IMR-90 (cell line): ENCODE measurements around the gene MRPS34.

ENCODE experiments used
- CEBPB ChIP-seq: IDR thresholded peaks from 2 replicates; pipeline ENCODE4 v1.6.1; 2012; ENCODE audit warnings: low read depth, low read length, improper control_type of control experiment
- CHD1 ChIP-seq: IDR thresholded peaks from 2 replicates; pipeline ENCODE4 v1.6.1; 2012; ENCODE audit warnings: low read depth, low read length, improper control_type of control experiment
- FOS ChIP-seq: fragments of 150-350 bp; IDR thresholded peaks from 2 replicates; pipeline ENCODE4 v1.6.1; 2016; ENCODE audit warnings: low read depth, low read length
- MAZ ChIP-seq: IDR thresholded peaks from 2 replicates; pipeline ENCODE4 v1.6.1; 2012; ENCODE audit warnings: low read depth, mild to moderate bottlenecking, low read length, improper control_type of control experiment, moderate library complexity, borderline replicate concordance
- MXI1 ChIP-seq: IDR thresholded peaks from 2 replicates; pipeline ENCODE4 v1.6.1; 2012; ENCODE audit warnings: low read depth, mild to moderate bottlenecking, low read length, moderate library complexity, borderline replicate concordance
- NFE2L2 ChIP-seq: fragments of 150-350 bp; IDR thresholded peaks from 2 replicates; pipeline ENCODE4 v1.6.1; 2016; ENCODE audit warnings: low read depth, mild to moderate bottlenecking, low read length
- POLR2A ChIP-seq: IDR thresholded peaks from 2 replicates; pipeline ENCODE4 v1.6.1; 2012; ENCODE audit warnings: mild to moderate bottlenecking, low read depth, low read length
- RAD21 ChIP-seq: IDR thresholded peaks from 2 replicates; pipeline ENCODE4 v1.6.1; 2012; ENCODE audit warnings: low read length, improper control_type of control experiment
- RFX5 ChIP-seq: IDR thresholded peaks from 2 replicates; pipeline ENCODE4 v1.8.0; 2012; ENCODE audit warnings: low read depth, mild to moderate bottlenecking, low read length, moderate library complexity
- SMC3 ChIP-seq: fragments of 150-350 bp; IDR thresholded peaks from 2 replicates; pipeline ENCODE4 v1.6.1; 2016; ENCODE audit warnings: low read depth, mild to moderate bottlenecking, antibody characterized with exemption, low read length, moderate library complexity
- TF ChIP-seq, protein P1 (sequence below): conservative IDR thresholded peaks from 2 replicates; pipeline ENCODE4 v1.5.1; 2012; ENCODE audit warnings: mild to moderate bottlenecking, low read depth, low read length, improper control_type of control experiment
- TF ChIP-seq, protein P2 (sequence below): fragments of 150-350 bp; IDR thresholded peaks from 2 replicates; pipeline ENCODE4 v1.6.1; 2017; ENCODE audit warnings: mild to moderate bottlenecking, antibody characterized with exemption, low read length, low read depth
- TF ChIP-seq, protein P3 (sequence below): fragments of 150-350 bp; IDR thresholded peaks from 2 replicates; pipeline ENCODE4 v1.6.1; 2016; ENCODE audit warnings: low read depth, mild to moderate bottlenecking, low read length, moderate library complexity, borderline replicate concordance

DNA sequence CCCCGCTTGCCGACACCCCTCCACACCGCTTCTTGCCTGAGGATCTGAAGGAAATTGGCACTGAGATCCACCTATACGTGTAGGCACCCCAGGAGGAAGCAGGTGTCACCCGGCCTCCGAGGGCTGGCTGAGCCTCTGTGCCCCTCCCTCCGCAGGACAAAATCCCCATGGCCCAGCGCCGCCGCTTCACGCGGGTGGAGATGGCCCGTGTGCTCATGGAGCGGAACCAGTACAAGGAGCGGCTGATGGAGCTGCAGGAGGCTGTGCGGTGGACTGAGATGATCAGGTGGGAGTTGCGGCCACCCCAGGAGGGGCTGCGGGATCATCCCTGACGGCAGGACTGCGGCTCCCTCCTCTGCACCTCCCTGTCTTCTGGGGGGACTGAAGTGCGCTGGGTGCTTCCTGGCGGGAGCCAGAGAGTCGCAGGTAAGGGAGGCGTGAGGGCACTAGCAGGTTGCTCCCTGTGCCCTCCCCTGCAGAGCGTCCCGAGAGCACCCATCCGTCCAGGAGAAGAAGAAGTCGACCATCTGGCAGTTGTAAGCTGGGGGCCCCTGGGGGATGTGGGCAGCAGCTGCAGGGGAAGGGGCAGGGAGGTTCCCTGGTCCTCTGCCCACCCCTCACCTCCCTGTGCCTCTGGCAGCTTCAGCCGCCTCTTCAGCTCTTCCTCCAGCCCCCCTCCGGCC lies 10.6 kb downstream of the MRPS34 start:
- TF ChIP-seq, protein P1, sequence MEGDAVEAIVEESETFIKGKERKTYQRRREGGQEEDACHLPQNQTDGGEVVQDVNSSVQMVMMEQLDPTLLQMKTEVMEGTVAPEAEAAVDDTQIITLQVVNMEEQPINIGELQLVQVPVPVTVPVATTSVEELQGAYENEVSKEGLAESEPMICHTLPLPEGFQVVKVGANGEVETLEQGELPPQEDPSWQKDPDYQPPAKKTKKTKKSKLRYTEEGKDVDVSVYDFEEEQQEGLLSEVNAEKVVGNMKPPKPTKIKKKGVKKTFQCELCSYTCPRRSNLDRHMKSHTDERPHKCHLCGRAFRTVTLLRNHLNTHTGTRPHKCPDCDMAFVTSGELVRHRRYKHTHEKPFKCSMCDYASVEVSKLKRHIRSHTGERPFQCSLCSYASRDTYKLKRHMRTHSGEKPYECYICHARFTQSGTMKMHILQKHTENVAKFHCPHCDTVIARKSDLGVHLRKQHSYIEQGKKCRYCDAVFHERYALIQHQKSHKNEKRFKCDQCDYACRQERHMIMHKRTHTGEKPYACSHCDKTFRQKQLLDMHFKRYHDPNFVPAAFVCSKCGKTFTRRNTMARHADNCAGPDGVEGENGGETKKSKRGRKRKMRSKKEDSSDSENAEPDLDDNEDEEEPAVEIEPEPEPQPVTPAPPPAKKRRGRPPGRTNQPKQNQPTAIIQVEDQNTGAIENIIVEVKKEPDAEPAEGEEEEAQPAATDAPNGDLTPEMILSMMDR: no peak
- TF ChIP-seq RAD21 (no peak), MXI1 (no peak), SMC3 (no peak), POLR2A (no peak), CHD1 (no peak), CEBPB (no peak), FOS (no peak), RFX5 (no peak), NFE2L2 (no peak), MAZ (no peak)
- TF ChIP-seq, protein P2, sequence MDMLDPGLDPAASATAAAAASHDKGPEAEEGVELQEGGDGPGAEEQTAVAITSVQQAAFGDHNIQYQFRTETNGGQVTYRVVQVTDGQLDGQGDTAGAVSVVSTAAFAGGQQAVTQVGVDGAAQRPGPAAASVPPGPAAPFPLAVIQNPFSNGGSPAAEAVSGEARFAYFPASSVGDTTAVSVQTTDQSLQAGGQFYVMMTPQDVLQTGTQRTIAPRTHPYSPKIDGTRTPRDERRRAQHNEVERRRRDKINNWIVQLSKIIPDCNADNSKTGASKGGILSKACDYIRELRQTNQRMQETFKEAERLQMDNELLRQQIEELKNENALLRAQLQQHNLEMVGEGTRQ: no peak
- TF ChIP-seq, protein P3, sequence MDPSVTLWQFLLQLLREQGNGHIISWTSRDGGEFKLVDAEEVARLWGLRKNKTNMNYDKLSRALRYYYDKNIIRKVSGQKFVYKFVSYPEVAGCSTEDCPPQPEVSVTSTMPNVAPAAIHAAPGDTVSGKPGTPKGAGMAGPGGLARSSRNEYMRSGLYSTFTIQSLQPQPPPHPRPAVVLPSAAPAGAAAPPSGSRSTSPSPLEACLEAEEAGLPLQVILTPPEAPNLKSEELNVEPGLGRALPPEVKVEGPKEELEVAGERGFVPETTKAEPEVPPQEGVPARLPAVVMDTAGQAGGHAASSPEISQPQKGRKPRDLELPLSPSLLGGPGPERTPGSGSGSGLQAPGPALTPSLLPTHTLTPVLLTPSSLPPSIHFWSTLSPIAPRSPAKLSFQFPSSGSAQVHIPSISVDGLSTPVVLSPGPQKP: no peak
